NT2/D1 (cell line): ENCODE data around the gene COL23A1.

ENCODE experiments used
- SUZ12 ChIP-seq: IDR thresholded peaks from 2 replicates; pipeline ENCODE4 v1.6.1; 2011; ENCODE audit not compliant: insufficient read length, insufficient read depth; ENCODE audit errors: extremely low read depth
- YY1 ChIP-seq: IDR thresholded peaks from 2 replicates; pipeline ENCODE4 v1.6.1; 2011; ENCODE audit not compliant: insufficient read length, insufficient read depth
- ZNF274 ChIP-seq: IDR thresholded peaks from 2 replicates; pipeline ENCODE4 v1.6.1; 2011; ENCODE audit warnings: mild to moderate bottlenecking, low read depth, low read length

DNA sequence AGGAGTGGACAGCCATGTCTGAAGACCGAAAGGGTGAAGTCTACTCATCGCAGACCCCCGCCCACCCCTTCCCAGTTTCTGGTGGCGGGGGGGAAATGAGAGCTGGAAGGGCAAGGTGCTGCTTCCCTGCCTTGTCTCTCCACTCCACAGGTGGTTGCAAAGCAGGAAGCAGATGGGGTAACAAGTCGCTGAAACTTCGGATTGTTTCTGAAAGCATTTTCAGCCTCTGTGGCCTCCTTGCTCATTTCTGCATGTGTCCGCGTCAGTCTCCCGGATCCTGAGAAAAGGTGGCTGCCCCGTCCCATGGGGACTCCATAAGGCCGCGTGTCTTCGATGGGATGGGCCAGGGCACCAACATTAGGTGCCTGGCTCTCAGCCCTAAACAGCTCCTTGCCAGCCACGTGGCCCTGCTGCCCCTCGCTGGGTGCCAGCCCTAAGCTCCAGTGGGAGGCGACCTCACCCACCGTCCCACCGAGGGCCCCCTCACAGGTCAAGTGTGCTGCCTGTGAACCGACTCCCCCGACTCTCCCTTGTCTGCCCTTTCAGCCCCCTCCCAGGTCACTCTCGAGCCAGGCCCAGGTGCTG lies 358.6 kb downstream of the COL23A1 start:
- TF ChIP-seq YY1 (no peak), ZNF274 (no peak), SUZ12 (no peak)
